22Rv1 (cell line): ENCODE results near the gene FRMD4B.

Source experiments
- H3K27ac ChIP-seq: fragments of 450-650 bp; 2 replicates; pipeline ENCODE4 v1.5.1; 2017
- ZFX ChIP-seq: fragments of 450-650 bp; IDR thresholded peaks from 2 replicates; pipeline ENCODE4 v1.6.1; 2017; ENCODE audit warnings: antibody characterized with exemption, borderline replicate concordance
- TF ChIP-seq, protein P1 (sequence below): fragments of 450-650 bp; IDR thresholded peaks from 2 replicates; pipeline ENCODE4 v1.5.1; 2017; ENCODE audit warnings: mild to moderate bottlenecking

Gene FRMD4B

DNA sequence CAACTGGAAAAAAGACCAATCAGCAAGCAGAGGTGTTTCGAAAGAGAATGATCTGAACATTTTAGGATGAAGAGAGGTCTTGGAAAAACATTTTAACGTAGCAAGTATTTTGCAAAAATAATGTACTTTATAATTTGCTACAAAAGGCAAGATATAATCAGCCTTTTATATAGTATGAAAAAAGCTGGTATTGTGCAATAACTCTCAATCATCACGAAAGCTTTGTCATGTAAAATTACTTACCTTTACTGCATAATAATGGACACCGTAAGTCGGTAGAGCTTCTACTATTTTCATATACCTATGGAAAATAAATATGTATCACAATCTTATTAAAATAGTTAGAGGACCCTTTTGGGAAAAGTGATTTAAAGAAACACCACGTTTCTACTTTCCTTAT, 167.8 kb downstream of the FRMD4B start:
- TF ChIP-seq, protein P1, sequence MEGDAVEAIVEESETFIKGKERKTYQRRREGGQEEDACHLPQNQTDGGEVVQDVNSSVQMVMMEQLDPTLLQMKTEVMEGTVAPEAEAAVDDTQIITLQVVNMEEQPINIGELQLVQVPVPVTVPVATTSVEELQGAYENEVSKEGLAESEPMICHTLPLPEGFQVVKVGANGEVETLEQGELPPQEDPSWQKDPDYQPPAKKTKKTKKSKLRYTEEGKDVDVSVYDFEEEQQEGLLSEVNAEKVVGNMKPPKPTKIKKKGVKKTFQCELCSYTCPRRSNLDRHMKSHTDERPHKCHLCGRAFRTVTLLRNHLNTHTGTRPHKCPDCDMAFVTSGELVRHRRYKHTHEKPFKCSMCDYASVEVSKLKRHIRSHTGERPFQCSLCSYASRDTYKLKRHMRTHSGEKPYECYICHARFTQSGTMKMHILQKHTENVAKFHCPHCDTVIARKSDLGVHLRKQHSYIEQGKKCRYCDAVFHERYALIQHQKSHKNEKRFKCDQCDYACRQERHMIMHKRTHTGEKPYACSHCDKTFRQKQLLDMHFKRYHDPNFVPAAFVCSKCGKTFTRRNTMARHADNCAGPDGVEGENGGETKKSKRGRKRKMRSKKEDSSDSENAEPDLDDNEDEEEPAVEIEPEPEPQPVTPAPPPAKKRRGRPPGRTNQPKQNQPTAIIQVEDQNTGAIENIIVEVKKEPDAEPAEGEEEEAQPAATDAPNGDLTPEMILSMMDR = no peak
- H3K27ac ChIP-seq = no peak overlapping the region

DNA sequence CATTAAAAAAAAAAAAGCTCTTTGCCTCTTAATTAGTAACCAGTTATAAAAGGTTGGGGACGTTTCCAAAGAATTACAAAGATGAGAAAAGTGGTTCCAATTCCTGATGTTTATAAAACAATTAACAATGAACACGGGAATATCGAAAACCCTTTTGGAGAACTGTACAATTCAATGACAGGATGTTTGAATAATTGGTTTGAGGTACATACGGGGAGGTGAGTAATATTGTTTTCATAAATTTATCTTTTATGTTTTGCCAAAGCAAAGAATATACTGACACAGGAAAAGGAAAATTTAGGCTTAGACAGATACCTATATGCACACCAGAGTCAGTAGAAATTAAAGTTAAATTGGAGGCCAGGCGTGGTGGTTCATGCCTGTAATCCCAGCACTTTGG, 168.9 kb downstream of the FRMD4B start:
- TF ChIP-seq ZFX = no peak
- TF ChIP-seq, protein P1 = no peak
- H3K27ac ChIP-seq = no peak overlapping the region

DNA sequence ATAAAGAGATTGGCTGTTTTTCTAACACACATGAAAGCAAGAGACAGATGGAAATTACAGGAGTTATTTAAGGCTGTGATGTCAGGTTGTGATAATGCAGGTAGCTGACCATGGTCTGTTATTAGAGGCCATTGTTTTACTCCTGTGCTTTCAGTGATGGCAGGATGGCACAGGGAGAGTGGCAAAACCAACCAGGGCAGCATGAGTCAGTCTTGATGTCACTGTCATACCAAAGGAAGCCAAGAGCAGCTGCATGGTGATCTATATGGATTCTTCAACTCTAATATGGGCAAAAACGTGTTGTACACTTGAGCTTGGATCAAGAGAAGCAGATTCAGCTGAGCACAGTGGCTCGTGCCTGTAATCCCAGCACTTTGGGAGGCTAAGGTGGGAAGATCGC, 171.6 kb downstream of the FRMD4B start:
- TF ChIP-seq ZFX = no peak
- TF ChIP-seq, protein P1 = no peak
- no peak overlapping the region for H3K27ac ChIP-seq

DNA sequence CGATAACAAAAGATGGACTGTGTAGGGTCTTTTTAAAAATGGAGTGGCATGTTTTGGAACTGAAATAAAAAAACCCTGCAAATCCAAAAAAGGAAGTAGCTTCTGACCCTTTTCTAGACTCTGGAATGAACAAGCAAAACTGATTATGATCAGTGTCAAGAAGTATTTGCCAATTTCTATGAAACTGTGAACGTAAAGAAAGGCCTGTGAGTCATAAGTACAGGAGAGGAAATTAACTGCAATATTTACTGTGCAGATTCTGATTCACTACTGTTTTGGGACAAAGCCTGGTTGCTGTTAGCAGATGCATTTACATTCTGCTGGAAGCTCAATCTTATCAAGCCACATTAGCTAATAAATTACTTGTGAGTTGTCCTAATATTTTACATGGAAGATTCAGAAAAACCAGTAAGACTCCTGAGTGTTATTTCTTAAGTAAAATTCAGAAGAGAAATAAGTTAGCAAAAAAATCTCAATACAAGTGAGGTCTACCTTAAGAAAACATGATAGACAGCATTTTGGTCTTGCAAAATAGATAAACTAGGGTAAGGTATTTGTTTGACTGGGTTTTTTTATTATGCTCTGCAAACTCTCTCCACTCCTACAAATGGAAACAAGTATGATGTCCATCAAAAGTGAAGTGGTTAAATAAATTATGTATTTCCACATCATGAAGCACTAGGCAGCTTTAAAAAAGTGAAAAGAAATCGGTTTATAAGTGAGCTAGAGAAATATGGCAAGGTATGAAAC, 173.3 kb downstream of the FRMD4B start:
- TF ChIP-seq ZFX = no peak
- TF ChIP-seq, protein P1 = no peak
- H3K27ac ChIP-seq = no peak overlapping the region

DNA sequence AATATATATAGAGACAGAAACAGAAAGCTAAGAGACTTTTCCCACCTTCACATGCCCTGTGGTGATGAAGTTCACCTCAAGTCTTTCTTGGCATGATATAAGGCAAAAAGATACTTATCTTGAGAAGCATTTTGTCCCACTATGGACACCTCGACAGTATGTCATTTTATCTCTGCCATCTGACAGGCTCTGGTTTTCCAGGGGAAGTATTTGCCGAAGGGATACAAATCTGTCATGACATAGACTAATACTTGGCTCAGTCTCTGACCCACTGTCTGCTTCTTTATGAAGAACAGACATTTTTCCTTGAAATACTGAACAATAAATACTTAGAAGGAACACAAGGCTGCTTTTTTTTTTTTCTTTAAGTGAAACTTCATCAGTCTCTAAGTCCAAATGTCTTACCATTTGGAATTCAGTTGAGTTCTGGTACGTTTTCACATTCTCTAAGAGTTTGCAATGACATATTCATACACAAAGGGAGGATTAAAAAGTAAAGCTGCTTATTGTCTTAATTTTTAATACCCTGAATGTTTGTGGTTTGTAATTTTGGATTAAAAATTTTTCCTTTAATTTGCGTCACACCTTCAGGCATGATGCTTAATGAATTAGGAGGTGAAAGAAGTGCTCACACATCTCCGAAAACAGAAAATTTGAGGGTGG, 175.7 kb downstream of the FRMD4B start:
- H3K27ac ChIP-seq = no peak overlapping the region
- TF ChIP-seq, protein P1 = no peak
- TF ChIP-seq ZFX = no peak

DNA sequence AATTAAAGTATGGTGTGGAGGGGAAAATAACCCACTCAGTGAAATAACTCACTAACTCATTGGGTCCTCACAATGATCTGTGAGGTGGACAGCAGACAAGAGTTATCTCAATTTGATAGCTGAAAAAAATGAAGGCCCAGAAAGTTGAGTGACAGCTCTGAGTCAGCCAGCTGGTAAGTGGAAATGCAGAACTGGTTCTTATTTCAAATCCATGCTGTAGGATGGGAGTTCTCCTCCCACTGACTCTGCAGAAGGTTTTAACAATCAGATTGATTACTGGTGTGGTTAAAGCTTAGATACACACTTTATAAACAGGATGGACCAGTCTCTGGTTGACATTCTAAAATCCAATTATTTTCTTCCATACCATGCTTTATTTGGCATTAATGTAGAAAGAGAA, 176.5 kb downstream of the FRMD4B start:
- no peak overlapping the region for H3K27ac ChIP-seq
- TF ChIP-seq, protein P1 = no peak
- TF ChIP-seq ZFX = no peak

DNA sequence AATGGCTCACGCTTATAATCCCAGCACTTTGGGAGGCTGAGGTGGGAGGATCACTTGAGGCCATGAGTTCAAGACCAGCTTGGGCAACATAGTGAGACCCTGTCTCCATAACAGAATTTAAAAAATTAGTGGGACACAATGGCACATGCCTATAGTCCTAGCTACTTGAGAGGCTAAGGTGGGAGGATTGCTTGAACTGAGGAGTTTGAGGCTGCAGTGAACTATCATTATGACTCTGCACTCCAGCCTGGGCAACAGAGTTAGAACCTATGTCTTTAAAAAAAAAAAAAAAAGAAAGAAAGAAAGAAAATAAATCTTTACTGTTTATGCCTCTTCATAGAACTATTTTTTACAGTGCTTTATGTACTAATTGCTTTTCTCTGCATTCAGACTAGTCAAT, 178.9 kb downstream of the FRMD4B start:
- no peak overlapping the region for H3K27ac ChIP-seq
- TF ChIP-seq ZFX = no peak
- TF ChIP-seq, protein P1 = no peak
